IPS-18a (cell line): ENCODE results near the gene ZNF70.

ENCODE experiments used
- H3K27ac ChIP-seq: one replicate; pipeline ENCODE4 v1.5.1; 2013; ENCODE audit warnings: low read length
- H3K27me3 ChIP-seq: one replicate; pipeline ENCODE4 v1.6.1; 2013; ENCODE audit warnings: mild to moderate bottlenecking, low read length; ENCODE audit not compliant: control insufficient read depth, insufficient read depth
- H3K36me3 ChIP-seq: one replicate; pipeline ENCODE4 v1.6.1; 2013; ENCODE audit warnings: low read depth, low read length; ENCODE audit not compliant: control insufficient read depth
- H3K4me1 ChIP-seq: one replicate; pipeline ENCODE4 v1.6.1; 2013; ENCODE audit warnings: low read depth, low read length; ENCODE audit not compliant: control insufficient read depth
- H3K4me3 ChIP-seq: one replicate; pipeline ENCODE4 v1.5.1; 2013; ENCODE audit warnings: low read length
- H3K9ac ChIP-seq: one replicate; pipeline ENCODE4 v1.6.1; 2013; ENCODE audit warnings: mild to moderate bottlenecking, low read length, moderate library complexity
- H3K9me3 ChIP-seq: one replicate; pipeline ENCODE4 v1.6.1; 2013; ENCODE audit warnings: low read depth, low read length; ENCODE audit not compliant: control insufficient read depth

The ZNF70 gene

GRCh38 chr22:23767303-23767672 is 16.4 kb upstream of the ZNF70 start:
- H3K4me3 ChIP-seq: peak overlapping the region; percentile 87
- H3K9me3 ChIP-seq: no peaks in the 10 kb centered on the region
- H3K9ac ChIP-seq: peak overlapping the region; percentile 71
- peaks cover 14% of the 10 kb centered on the region for H3K4me1 ChIP-seq
- H3K36me3 ChIP-seq: peaks cover 6% of the 10 kb centered on the region
- H3K27me3 ChIP-seq: peaks cover 11% of the 10 kb centered on the region
- H3K27ac ChIP-seq: peak overlapping the region; percentile 53

DNA sequence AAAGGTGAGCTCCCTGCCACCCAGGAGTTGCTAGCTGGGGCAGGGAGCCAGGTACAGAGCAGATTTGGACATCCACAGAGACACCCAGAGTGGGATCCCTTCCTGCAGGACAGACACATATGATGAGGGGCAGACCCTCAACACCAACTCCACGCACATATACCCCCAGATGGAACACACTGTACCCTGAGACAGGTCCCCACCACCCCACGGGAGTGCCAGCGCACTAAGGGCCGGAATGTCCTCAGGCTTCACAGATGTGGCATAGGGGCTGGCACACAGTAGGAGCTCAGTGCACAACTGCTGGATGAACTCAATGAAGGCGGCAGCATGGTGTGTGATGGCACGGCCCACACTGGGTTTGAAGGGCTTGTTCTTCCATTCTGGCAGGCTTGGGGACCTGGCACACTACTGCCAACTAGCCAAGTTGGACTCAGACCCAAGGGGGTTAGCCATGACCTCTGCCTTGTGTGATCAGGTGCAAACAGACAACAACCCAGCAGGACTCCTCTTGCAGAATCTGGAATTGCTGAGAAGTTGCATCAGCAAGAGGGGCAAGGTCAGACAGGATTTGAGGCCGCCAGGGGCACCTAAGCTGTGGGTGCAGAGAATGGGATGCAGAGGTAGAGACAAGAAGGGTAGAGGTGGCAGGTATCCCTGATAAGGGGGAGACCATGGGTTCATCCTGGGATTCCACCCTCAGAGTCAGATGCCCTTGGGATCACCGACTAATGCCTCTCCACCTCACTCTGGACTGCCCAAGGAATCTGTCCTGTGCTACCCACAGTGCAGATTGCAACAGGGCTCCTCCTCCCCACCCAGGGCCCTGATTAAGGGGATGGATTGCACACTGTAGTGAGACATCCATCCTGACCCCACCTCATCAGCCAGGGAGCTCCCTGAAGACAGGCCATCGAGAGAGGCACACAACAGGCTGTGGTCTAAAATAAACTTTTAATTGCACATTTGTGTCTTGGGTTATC is 14.3 kb upstream of the ZNF70 start:
- H3K4me3 ChIP-seq: no peak overlapping the region
- no peak overlapping the region for H3K9ac ChIP-seq
- H3K4me1 ChIP-seq: peaks cover 14% of the 10 kb centered on the region
- H3K27ac ChIP-seq: no peak overlapping the region
- H3K9me3 ChIP-seq: no peaks in the 10 kb centered on the region
- H3K27me3 ChIP-seq: peaks cover 11% of the 10 kb centered on the region
- H3K36me3 ChIP-seq: peaks cover 6% of the 10 kb centered on the region

DNA sequence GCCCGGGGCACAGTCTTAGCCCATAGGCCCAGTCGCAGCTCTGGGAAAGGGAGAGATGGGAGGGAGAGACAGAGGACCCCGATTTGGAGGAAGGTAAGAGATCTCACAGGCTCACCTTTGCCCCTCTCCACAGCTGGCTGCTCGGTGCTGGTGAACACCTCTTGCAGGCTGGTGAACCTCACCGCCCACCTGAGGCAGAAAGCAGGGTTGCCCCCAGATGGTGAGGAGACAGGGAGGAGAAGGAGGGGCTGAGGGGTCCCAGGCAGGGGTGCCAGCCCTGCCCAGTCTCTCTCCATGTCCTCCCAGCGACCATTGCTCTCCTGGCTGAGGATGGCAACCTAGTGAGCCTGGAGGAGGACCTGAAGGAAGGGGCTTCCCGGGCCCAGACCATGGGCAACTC is 13.0 kb upstream of the ZNF70 start:
- peak overlapping the region; percentile 0 for H3K4me3 ChIP-seq
- H3K36me3 ChIP-seq: peaks cover 6% of the 10 kb centered on the region
- no peaks in the 10 kb centered on the region for H3K9me3 ChIP-seq
- H3K27ac ChIP-seq: no peak overlapping the region
- H3K27me3 ChIP-seq: peaks cover 1% of the 10 kb centered on the region
- no peak overlapping the region for H3K9ac ChIP-seq
- H3K4me1 ChIP-seq: peaks cover 14% of the 10 kb centered on the region

GRCh38 chr22:23763579-23763945 is 12.7 kb upstream of the ZNF70 start:
- Histone ChIP-seq H3K27ac (no peak overlapping the region), H3K9me3 (no peaks in the 10 kb centered on the region), H3K27me3 (no peaks in the 10 kb centered on the region), H3K36me3 (peaks cover 6% of the 10 kb centered on the region), H3K9ac (no peak overlapping the region), H3K4me1 (peaks cover 14% of the 10 kb centered on the region), H3K4me3 (peak overlapping the region; percentile 0)

- Histone ChIP-seq H3K4me3 (peak within 1 kb of the TSS; percentile 0), H3K9me3 (no peaks in the 10 kb centered on the region), H3K9ac (no peak within 1 kb of the TSS), H3K27me3 (no peaks in the 10 kb centered on the region), H3K36me3 (peaks cover 6% of the 10 kb centered on the region), H3K4me1 (peaks cover 14% of the 10 kb centered on the region), H3K27ac (no peak within 1 kb of the TSS)
These were observed 12.1 kb upstream of the ZNF70 start, which contains the start of gene C22orf15 for GRCh38 chr22:23762842-23763578. TSS of gene C22orf15 (plus strand) at chr22:23762990. CDS start at chr22:23763307, 317 bp downstream.

DNA sequence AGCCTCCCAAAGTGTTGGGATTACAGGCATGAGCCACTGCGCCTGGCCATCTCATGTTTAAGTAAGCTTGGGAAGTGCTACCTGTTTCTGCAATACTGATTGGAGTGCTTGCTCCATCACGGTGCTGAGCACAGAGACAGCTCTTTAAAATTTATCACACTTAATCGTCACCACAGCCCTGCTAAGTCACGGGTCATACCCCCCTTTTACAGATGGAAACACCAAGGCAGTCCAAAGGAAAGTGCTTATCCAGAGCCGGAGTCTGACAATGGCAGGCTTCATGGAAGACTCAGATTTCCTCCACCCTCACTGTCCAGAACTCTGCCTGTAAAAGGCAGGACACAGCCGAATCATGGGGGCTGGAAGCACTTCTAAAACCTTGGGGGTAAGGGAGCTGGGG is 9.1 kb upstream of the ZNF70 start:
- H3K36me3 ChIP-seq: no peaks in the 10 kb centered on the region
- no peak overlapping the region for H3K27ac ChIP-seq
- H3K4me3 ChIP-seq: no peak overlapping the region
- no peak overlapping the region for H3K9ac ChIP-seq
- peaks cover 10% of the 10 kb centered on the region for H3K4me1 ChIP-seq
- H3K27me3 ChIP-seq: no peaks in the 10 kb centered on the region
- H3K9me3 ChIP-seq: no peaks in the 10 kb centered on the region

DNA sequence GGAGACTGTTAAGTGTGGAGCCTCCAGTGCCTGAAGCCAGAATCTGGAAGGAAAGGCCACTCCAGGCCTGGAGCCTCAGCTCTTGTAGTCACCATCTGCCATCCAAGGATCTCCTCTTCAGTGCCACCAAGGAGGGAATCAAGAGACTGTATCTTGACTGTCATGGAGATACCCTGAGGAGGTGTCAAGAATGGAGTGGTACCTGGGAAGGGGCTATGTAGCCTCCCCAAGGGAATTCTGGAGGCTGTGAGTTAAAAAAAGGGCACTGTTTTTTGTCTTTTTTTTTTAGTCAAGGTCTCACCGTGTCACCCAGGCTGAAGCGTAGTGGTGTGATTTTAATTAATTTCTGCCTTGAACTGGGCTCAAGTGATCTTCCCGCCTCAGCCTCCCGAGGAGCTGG is 8.7 kb upstream of the ZNF70 start:
- Histone ChIP-seq H3K9me3 (no peaks in the 10 kb centered on the region), H3K4me3 (no peak overlapping the region), H3K4me1 (peaks cover 10% of the 10 kb centered on the region), H3K9ac (no peak overlapping the region), H3K27ac (no peak overlapping the region), H3K36me3 (no peaks in the 10 kb centered on the region), H3K27me3 (no peaks in the 10 kb centered on the region)

GRCh38 chr22:23756891-23757290 is 6.0 kb upstream of the ZNF70 start:
- H3K27ac ChIP-seq: no peak overlapping the region
- no peaks in the 10 kb centered on the region for H3K27me3 ChIP-seq
- no peak overlapping the region for H3K9ac ChIP-seq
- H3K9me3 ChIP-seq: no peaks in the 10 kb centered on the region
- H3K36me3 ChIP-seq: no peaks in the 10 kb centered on the region
- H3K4me1 ChIP-seq: no peaks in the 10 kb centered on the region
- no peak overlapping the region for H3K4me3 ChIP-seq

- Histone ChIP-seq H3K9me3 (no peaks in the 10 kb centered on the region), H3K4me3 (no peak overlapping the region), H3K36me3 (no peaks in the 10 kb centered on the region), H3K27ac (no peak overlapping the region), H3K9ac (no peak overlapping the region), H3K27me3 (no peaks in the 10 kb centered on the region), H3K4me1 (no peaks in the 10 kb centered on the region)
These were observed 4.8 kb upstream of the ZNF70 start for GRCh38 chr22:23755711-23756110.

- H3K4me3 ChIP-seq: no peak overlapping the region
- H3K4me1 ChIP-seq: no peaks in the 10 kb centered on the region
- no peaks in the 10 kb centered on the region for H3K36me3 ChIP-seq
- H3K27ac ChIP-seq: no peak overlapping the region
- no peak overlapping the region for H3K9ac ChIP-seq
- H3K9me3 ChIP-seq: no peaks in the 10 kb centered on the region
- no peaks in the 10 kb centered on the region for H3K27me3 ChIP-seq
These were observed 4.2 kb upstream of the ZNF70 start for GRCh38 chr22:23754980-23755636.

DNA sequence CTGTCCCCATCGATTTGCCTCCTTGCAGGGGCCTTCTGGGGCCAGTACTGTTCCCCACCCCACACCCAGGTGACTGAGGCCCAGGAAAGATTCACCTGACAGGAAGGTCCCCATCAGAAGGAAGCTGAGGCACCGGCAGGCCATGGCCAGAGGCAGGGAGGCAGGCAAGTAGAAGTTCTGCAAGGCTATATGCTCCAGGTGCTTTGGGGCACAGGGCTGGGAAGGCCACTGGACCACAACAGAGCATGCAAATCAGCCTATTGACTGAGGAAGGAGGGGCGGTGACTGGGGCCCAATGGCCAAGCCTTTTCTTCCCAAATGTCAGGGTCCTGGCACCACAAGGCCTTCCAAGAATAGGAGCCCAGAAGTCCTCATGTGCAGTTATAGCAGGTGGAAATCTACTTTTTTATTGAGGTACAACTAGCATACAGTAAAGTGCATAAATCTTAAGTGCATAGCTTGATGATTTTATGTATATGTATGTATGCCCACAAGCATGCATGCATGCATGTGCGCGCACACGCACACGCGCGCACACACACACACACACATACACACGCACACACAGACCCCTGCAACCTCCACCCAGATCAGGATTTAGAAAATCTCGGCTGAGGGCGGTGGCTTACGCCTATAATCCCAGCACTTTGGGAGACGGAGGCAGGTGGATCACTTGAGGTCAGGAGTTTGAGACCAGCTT is 3.5 kb upstream of the ZNF70 start, which contains the start of gene VPREB3:
Gene VPREB3, minus strand, starts transcription at position 206 of the 700 bp plus-strand sequence. Its CDS starts 62 bp downstream, at position 144.
- Histone ChIP-seq H3K27ac (no peak within 1 kb of the TSS), H3K4me3 (no peak within 1 kb of the TSS), H3K4me1 (no peaks in the 10 kb centered on the region)

More for the DNA sequence above, 3.5 kb upstream of the ZNF70 start, which contains the start of gene VPREB3:
- H3K9ac ChIP-seq: no peak within 1 kb of the TSS
- H3K9me3 ChIP-seq: no peaks in the 10 kb centered on the region
- no peaks in the 10 kb centered on the region for H3K36me3 ChIP-seq
- no peaks in the 10 kb centered on the region for H3K27me3 ChIP-seq
